Transverse colon (tissue), 4 donors: ENCODE data around the gene LBR.

Experiments used
- CTCF ChIP-seq, 5 experiments: fragments of 200-600 bp in 3 of 5; fragments of 450-650 bp in 2 of 5; sonication (generic) in 3 of 5; IDR thresholded peaks; 1 replicate in 2 of 5; 2 replicates in 3 of 5; pipeline ENCODE4 v1.5.1; 2016 to 2017; ENCODE audit warnings: antibody characterized with exemption in 5 of 5, inconsistent platforms in 3 of 5, mild to moderate bottlenecking in 2 of 5, moderate library complexity in 1 of 5
- EP300 ChIP-seq: sonication (generic); formaldehyde crosslinking; IDR thresholded peaks from one replicate; pipeline ENCODE4 v1.6.1; 2017; ENCODE audit warnings: antibody characterized with exemption, low read depth
- POLR2A ChIP-seq: fragments of 450-650 bp; IDR thresholded peaks from one replicate; pipeline ENCODE4 v1.6.1; 2016; ENCODE audit warnings: antibody characterized with exemption, mild to moderate bottlenecking, moderate library complexity
- POLR2AphosphoS5 ChIP-seq, 3 donors: sonication (generic); formaldehyde crosslinking; IDR thresholded peaks; one replicate each; pipeline ENCODE4 v1.6.1; 2016; ENCODE audit warnings: antibody characterized with exemption in 3 of 3

DNA sequence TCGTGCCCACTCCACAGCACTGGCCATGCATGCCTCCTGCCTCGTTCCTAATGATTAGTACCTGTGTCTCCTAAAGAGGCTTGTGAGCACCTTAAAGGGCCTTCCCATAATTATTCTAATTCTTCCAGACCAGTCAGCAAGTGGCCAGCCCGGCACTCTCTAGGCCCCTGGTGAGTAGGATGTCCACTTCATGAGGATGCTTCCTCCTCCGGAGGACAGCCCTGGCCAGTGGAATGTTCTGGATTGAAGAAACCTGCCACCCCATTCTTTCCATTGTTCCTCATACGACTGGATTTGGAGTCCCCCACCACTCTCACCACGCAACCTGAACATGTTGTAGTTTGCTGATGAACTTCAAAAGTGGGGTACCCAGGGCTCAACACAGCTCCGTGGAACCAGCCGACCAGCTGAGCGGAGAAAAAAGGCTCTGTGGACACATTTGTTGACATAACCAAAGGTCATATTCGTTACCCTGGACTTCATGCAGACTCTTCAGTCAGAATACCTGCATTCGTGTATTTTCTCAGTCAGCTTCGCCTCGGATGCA lies 46.7 kb upstream of the LBR start:
- no peak for TF ChIP-seq POLR2A
- TF ChIP-seq POLR2AphosphoS5 (IDR thresholded peaks at IDR 0.05) = no peak
- no peak for TF ChIP-seq CTCF (IDR thresholded peaks at IDR 0.05)
- no peak for TF ChIP-seq EP300
